H9 (cell line): ENCODE measurements around the gene TOMM70. TPM values are rescaled to one million over a fixed set of nuclear protein-coding genes. Genes with fewer than 3 reads are reported as not detected.

Experiments used
- DNase-seq: peaks from one replicate; pipeline ENCODE4 v3.0.0-alpha.2; 2017
- H2AFZ ChIP-seq: one replicate; pipeline ENCODE4 v1.6.1; 2013; ENCODE audit warnings: mild to moderate bottlenecking, low read length, control low read depth, moderate library complexity
- H2AK5ac ChIP-seq: 2 replicates; pipeline ENCODE4 v1.6.1; 2013; ENCODE audit warnings: low read length, control low read depth, mixed read lengths; ENCODE audit not compliant: insufficient read length
- H2BK120ac ChIP-seq: one replicate; pipeline ENCODE4 v1.6.1; 2013; ENCODE audit warnings: low read depth, mild to moderate bottlenecking, low read length, control low read depth, inconsistent platforms; ENCODE audit not compliant: poor library complexity, severe bottlenecking
- H2BK12ac ChIP-seq: 2 replicates; pipeline ENCODE4 v1.6.1; 2013; ENCODE audit warnings: low read length, control low read depth, mixed read lengths, low read depth; ENCODE audit not compliant: insufficient read length
- H2BK15ac ChIP-seq: 2 replicates; pipeline ENCODE4 v1.6.1; 2013; ENCODE audit warnings: low read depth, low read length, control low read depth
- H2BK20ac ChIP-seq: one replicate; pipeline ENCODE4 v1.6.1; 2013; ENCODE audit warnings: low read depth, mild to moderate bottlenecking, low read length, control low read depth, inconsistent platforms; ENCODE audit not compliant: poor library complexity, severe bottlenecking
- H2BK5ac ChIP-seq: 2 replicates; pipeline ENCODE4 v1.6.1; 2013; ENCODE audit warnings: low read length, control low read depth, mixed read lengths; ENCODE audit not compliant: insufficient read length
- H3K14ac ChIP-seq: 2 replicates; pipeline ENCODE4 v1.6.1; 2013; ENCODE audit warnings: low read length, control low read depth; ENCODE audit not compliant: insufficient read depth
- H3K18ac ChIP-seq: 2 replicates; pipeline ENCODE4 v1.6.1; 2013; ENCODE audit warnings: low read depth, mild to moderate bottlenecking, mixed read lengths, low read length, control low read depth; ENCODE audit not compliant: insufficient read length
- H3K23ac ChIP-seq: 2 replicates; pipeline ENCODE4 v1.6.1; 2013; ENCODE audit warnings: low read length, control low read depth, mixed read lengths, low read depth; ENCODE audit not compliant: insufficient read length
- H3K23me2 ChIP-seq: 2 replicates; pipeline ENCODE4 v1.6.1; 2013; ENCODE audit warnings: low read depth, mild to moderate bottlenecking, mixed read lengths, low read length, control low read depth; ENCODE audit not compliant: insufficient read length, poor library complexity, severe bottlenecking
- H3K27ac ChIP-seq: 2 replicates; pipeline ENCODE4 v1.5.1; 2013; ENCODE audit warnings: low read length, control low read depth, mixed read lengths, low read depth; ENCODE audit not compliant: insufficient read length
- H3K27me3 ChIP-seq: 2 replicates; pipeline ENCODE4 v1.6.1; 2013; ENCODE audit warnings: low read length, control low read depth, inconsistent platforms; ENCODE audit not compliant: insufficient read depth
- H3K4ac ChIP-seq: 2 replicates; pipeline ENCODE4 v1.6.1; 2013; ENCODE audit warnings: low read depth, mild to moderate bottlenecking, control low read depth, inconsistent platforms, low read length, moderate library complexity
- H3K4me1 ChIP-seq: 2 replicates; pipeline ENCODE4 v1.6.1; 2013; ENCODE audit warnings: low read length, control low read depth, inconsistent platforms; ENCODE audit not compliant: insufficient read depth
- H3K4me2 ChIP-seq: 2 replicates; pipeline ENCODE4 v1.6.1; 2013; ENCODE audit warnings: low read length, control low read depth, mixed read lengths; ENCODE audit not compliant: insufficient read length, insufficient read depth
- H3K56ac ChIP-seq: 2 replicates; pipeline ENCODE4 v1.6.1; 2013; ENCODE audit warnings: low read depth, mild to moderate bottlenecking, mixed read lengths, low read length, control low read depth; ENCODE audit not compliant: insufficient read length
- H3K79me1 ChIP-seq: 2 replicates; pipeline ENCODE4 v1.6.1; 2013; ENCODE audit warnings: low read depth, mild to moderate bottlenecking, moderate library complexity, low read length, control low read depth, inconsistent platforms; ENCODE audit not compliant: insufficient read depth, poor library complexity, severe bottlenecking
- H3K79me2 ChIP-seq: 2 replicates; pipeline ENCODE4 v1.6.1; 2013; ENCODE audit warnings: low read length, control low read depth, inconsistent platforms; ENCODE audit not compliant: insufficient read depth
- H3K9ac ChIP-seq: 2 replicates; pipeline ENCODE4 v1.6.1; 2013; ENCODE audit warnings: low read length, control low read depth, mixed read lengths; ENCODE audit not compliant: insufficient read length; ENCODE audit errors: extremely low read depth
- H3K9me3 ChIP-seq: one replicate; pipeline ENCODE4 v1.6.1; 2013; ENCODE audit warnings: low read depth, low read length, inconsistent platforms; ENCODE audit not compliant: control insufficient read depth
- H3T11ph ChIP-seq: one replicate; pipeline ENCODE4 v1.6.1; 2013; ENCODE audit warnings: mild to moderate bottlenecking, low read length, control low read depth, inconsistent platforms
- H4K20me1 ChIP-seq: one replicate; pipeline ENCODE4 v1.6.1; 2013; ENCODE audit not compliant: control insufficient read depth, insufficient read length, insufficient read depth
- H4K5ac ChIP-seq: 2 replicates; pipeline ENCODE4 v1.6.1; 2013; ENCODE audit warnings: low read depth, mild to moderate bottlenecking, mixed read lengths, low read length, control low read depth; ENCODE audit not compliant: insufficient read length
- H4K8ac ChIP-seq: replicated peaks from 2 replicates; pipeline ENCODE4 v1.6.1; 2013; ENCODE audit warnings: low read length, control low read depth, mixed read lengths, low read depth; ENCODE audit not compliant: insufficient read length
- H4K91ac ChIP-seq: 2 replicates; pipeline ENCODE4 v1.6.1; 2013; ENCODE audit warnings: low read depth, mild to moderate bottlenecking, moderate library complexity, mixed read lengths, low read length, control low read depth; ENCODE audit not compliant: insufficient read length
- H3K27ac Mint-ChIP-seq, 3 experiments: 2 replicates in 2 of 3; 3 replicates in 1 of 3; pipeline ENCODE4 v1.8.0; 2020 to 2021; ENCODE audit warnings: mixed read lengths in 3 of 3, mild to moderate bottlenecking in 1 of 3, moderate library complexity in 1 of 3
- H3K27me3 Mint-ChIP-seq: 2 replicates; pipeline ENCODE4 v1.8.0; 2021; ENCODE audit warnings: low read depth, mild to moderate bottlenecking, moderate library complexity, mixed read lengths
- H3K36me3 Mint-ChIP-seq, 3 experiments: 2 replicates in 2 of 3; 3 replicates in 1 of 3; pipeline ENCODE4 v1.8.0; 2020 to 2021; ENCODE audit warnings: low read depth in 3 of 3, mixed read lengths in 3 of 3; ENCODE audit not compliant: insufficient read depth in 1 of 3
- H3K4me1 Mint-ChIP-seq, 2 experiments: 2 replicates each; pipeline ENCODE4 v1.8.0; 2020; ENCODE audit warnings: mixed read lengths in 2 of 2
- H3K4me3 Mint-ChIP-seq, 2 experiments: 2 replicates in 1 of 2; 3 replicates in 1 of 2; pipeline ENCODE4 v1.8.0; 2020 to 2021; ENCODE audit warnings: mild to moderate bottlenecking in 2 of 2, mixed read lengths in 2 of 2, moderate library complexity in 1 of 2
- H3K9me3 Mint-ChIP-seq, 2 experiments: 2 replicates in 1 of 2; 3 replicates in 1 of 2; pipeline ENCODE4 v1.8.0; 2020; ENCODE audit warnings: mild to moderate bottlenecking in 2 of 2, mixed read lengths in 2 of 2, moderate library complexity in 1 of 2
- WGBS: extraction: QIAGEN DNeasy Blood & Tissue Kit; methylation state at CpG from one replicate; pipeline ENCODE4 v1.1.7; 2013; ENCODE audit warnings: missing lambda C conversion rate, low lambda C conversion rate, mixed read lengths; ENCODE audit not compliant: insufficient read length; ENCODE audit errors: extremely low coverage; 5-methylcytosine and 5-hydroxymethylcytosine counted together
- total RNA-seq: library from RNA; stranded (reverse); gene quantifications from 2 replicates; pipeline ENCODE4 v1.2.1, GENCODE V29; 2021
- TF ChIP-seq, protein P1 (sequence below): fragments of 200-600 bp; sonication (generic); conservative IDR thresholded peaks from 3 replicates; pipeline ENCODE4 v1.8.0; 2021; ENCODE audit warnings: antibody characterized with exemption, mild to moderate bottlenecking

The TOMM70 gene
- total RNA-seq, 1 experiment from 2014 or later, result 53.0 TPM

DNA sequence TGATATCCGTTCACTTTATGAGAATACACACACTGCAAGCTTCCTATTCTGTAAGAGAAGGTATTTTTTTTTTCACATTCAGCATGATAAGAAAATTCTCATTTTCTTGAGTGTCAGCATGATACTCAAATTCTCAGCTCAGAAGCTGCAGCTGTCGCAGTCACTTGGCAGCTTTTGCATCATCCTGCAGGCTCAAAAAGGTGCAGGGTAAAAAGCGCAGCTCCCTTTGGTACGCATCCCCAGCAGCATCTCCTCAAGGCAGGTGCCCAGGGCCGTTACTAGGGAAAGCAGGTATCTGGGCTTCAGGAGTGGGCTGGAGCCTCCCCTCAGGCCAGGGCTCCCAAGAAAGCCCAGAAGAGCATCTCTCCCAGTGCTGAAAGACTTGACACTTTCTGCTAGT is 22.7 kb upstream of the TOMM70 start:
- Histone ChIP-seq H3K23ac (no peak overlapping the region), H3K4me1 (no peaks in the 10 kb centered on the region), H3K4me2 (no peak overlapping the region), H2AK5ac (no peak overlapping the region), H3K9me3 (no peaks in the 10 kb centered on the region), H4K8ac (no peak overlapping the region), H3K9ac (no peak overlapping the region), H3K56ac (no peak overlapping the region), H3T11ph (no peak overlapping the region), H4K91ac (no peak overlapping the region), H3K23me2 (no peaks in the 10 kb centered on the region), H4K20me1 (no peaks in the 10 kb centered on the region), H2BK15ac (no peak overlapping the region), H3K79me1 (no peaks in the 10 kb centered on the region), H3K79me2 (no peaks in the 10 kb centered on the region; the same call in 1 of the 2 replicates), H2AFZ (no peak overlapping the region), H2BK5ac (no peak overlapping the region), H3K18ac (no peak overlapping the region), H4K5ac (no peak overlapping the region), H2BK12ac (no peak overlapping the region), H3K14ac (no peak overlapping the region), H3K4ac (no peak overlapping the region), H3K27me3 (no peaks in the 10 kb centered on the region), H2BK20ac (no peak overlapping the region), H3K27ac (no peak overlapping the region), H2BK120ac (no peak overlapping the region)
- TF ChIP-seq, protein P1, sequence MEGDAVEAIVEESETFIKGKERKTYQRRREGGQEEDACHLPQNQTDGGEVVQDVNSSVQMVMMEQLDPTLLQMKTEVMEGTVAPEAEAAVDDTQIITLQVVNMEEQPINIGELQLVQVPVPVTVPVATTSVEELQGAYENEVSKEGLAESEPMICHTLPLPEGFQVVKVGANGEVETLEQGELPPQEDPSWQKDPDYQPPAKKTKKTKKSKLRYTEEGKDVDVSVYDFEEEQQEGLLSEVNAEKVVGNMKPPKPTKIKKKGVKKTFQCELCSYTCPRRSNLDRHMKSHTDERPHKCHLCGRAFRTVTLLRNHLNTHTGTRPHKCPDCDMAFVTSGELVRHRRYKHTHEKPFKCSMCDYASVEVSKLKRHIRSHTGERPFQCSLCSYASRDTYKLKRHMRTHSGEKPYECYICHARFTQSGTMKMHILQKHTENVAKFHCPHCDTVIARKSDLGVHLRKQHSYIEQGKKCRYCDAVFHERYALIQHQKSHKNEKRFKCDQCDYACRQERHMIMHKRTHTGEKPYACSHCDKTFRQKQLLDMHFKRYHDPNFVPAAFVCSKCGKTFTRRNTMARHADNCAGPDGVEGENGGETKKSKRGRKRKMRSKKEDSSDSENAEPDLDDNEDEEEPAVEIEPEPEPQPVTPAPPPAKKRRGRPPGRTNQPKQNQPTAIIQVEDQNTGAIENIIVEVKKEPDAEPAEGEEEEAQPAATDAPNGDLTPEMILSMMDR, result no peak
- Mint-ChIP-seq H3K36me3 (peaks cover 3 to 5% (median 3%) of the 10 kb centered on the region in 3 experiments; a peak in 3 of 7 replicates), H3K27ac (no peak overlapping the region), H3K4me3 (no peak overlapping the region), H3K9me3 (no peaks in the 10 kb centered on the region), H3K4me1 (peaks cover 9% of the 10 kb centered on the region in 2 experiments), H3K27me3 (no peaks in the 10 kb centered on the region)
- no CpG with 5 or more reads among the region's 5 CpGs for WGBS
- DNase-seq, result no peak
